Stimulated activated CD4-positive, alpha-beta T cell treated with anti-CD3 and anti-CD28 coated beads, Interleukin-15, amount 100 ng/mL, for 48 hours (primary cell): ENCODE results near the gene TGFBR1.

Experiments
- DNase-seq, 2 donors: peaks; one replicate each; pipeline ENCODE4 v3.0.0-alpha.2; 2020; ENCODE audit warnings: low read depth in 2 of 2

TGFBR1 gene

GRCh38 chr9:99107421-99107820 is 2.5 kb downstream of the TGFBR1 start:
- no peak for DNase-seq

DNA sequence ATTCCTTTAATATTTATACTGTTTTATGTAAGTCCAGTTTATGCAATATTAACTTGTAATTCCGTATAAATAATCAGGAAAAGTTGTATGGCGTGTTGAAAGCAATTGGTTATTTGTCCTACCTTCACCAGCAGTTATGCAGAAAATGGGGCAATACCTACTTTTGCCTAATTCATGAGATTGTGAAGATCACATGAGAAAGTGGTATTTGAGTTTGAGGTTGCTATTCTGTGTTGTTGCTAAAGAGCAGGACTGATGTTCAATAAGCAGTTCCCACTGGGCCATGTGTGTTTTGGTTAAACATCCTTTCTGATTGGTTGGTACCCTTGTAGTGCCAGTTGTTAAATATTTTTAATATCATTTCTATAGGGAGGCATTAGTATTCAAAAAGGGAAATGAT is 3.2 kb downstream of the TGFBR1 start:
- no peak for DNase-seq

GRCh38 chr9:99109522-99109921 is 4.6 kb downstream of the TGFBR1 start:
- DNase-seq: no peak

- no peak for DNase-seq
Measured at GRCh38 chr9:99112750-99113413, 8.0 kb downstream of the TGFBR1 start.

DNA sequence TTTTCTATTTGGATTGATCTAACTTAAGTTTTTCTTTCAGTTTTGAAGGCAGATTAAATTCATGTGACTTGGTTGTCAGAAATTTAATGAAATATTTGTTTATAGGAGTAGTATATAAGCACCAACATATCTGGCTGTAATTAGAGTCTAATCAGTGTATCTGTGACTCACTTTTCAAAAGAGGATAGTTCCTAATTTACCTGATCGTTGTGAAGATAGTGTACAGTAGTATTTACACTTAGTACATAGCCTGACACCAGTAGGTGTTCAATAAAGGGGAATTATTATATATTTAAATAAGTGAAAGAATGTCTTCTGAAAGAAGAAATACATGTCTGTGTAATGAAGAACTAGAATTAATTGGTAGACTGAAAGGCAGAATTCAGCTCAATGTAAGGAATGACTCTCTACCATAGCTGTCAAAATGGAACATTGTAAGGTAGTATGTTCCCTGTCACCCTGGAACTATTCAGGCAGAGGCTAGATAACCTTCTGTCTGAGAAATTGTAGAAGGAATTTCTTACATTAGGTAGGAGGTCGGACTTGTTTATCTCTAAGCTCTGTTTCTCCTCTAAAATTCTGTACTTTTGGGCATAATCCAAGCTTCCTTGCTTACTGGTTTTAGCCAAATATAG is 8.6 kb downstream of the TGFBR1 start:
- no peak for DNase-seq

GRCh38 chr9:99114049-99114440 is 9.1 kb downstream of the TGFBR1 start:
- no peak for DNase-seq

DNA sequence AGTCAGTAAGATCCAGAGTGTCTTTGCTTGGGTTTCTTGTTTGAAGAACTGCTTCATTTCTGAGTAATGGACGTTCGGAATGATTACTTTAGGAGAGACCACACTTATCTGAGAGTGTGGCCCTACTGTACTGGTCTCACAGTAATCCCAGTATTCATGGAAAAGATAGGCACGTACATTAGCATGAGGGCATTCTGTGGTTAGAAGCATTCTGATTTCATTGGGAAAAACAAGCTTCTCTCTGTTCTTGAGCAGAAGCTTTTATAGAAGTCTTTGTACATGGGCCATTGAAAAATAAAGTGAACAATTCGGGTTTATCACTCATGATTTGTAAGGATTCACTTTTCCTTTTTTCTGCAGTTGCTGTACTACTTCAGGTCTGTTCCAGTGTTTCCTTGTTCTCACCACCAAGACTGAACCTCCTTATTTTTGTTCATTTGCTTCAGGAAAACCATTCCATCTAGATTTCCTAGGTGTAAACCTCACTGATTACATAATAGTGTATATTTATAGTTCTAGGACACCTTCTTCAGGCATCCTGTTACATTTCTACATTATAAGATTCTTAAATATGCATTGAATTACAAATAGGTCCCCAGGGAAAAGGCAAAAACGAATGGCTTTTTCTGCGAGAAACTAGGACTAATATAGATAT is 10.1 kb downstream of the TGFBR1 start:
- no peak for DNase-seq

DNA sequence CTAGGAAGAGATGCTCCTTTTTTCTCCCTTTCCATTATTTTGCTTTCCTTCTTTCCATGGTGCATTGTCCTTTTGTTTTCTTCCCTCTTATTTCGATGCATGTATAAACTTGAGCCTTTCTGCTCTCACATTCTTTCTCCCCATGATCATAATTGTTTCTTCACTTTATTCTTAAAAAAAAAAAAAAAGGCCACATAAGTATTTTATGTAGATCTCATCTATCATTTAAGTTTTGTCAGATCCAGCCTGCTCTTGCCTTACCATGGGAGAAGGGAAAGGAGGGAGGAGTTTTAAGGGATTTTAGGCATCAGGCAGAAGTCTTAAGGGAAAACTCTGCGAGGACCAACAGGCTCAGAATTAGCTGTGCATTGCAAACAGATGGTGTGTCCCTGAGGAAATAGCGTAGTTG is 11.1 kb downstream of the TGFBR1 start:
- DNase-seq: no peak

GRCh38 chr9:99118782-99119466 is 14.0 kb downstream of the TGFBR1 start:
- DNase-seq: peak; percentile 26 to 42

DNA sequence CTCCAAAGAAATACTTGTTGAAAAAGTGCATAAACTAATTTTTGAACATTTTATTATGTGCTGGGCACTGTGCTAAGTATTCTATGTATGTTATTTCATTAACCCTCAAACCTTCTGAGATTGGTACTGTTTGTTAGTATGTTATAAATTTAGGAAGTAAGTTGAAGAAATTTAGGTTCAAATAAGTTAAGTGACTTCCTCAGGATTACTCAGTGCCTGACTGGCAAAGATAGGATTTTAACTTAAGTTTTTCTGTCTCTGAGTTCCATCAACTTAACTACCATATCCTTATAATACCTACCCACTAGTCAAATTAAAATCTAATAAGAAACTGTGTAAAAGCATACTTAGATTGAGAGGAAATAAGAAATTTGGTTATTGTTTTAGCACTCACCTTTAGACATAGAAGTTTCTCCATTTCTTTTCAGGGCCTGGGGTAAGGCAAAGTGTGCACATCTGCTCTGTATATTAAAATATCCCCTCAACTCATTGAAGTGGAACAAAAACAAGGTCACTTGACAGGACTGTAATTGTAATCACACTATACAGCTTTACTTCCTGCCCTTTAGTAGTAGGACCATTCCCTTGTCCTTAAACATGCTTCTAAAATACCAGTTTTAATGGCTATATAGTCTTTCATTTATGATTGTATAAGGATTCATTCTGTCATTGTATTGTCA is 15.2 kb downstream of the TGFBR1 start:
- DNase-seq: no peak

- no peak for DNase-seq
Measured at GRCh38 chr9:99121604-99122003, 16.7 kb downstream of the TGFBR1 start.

DNA sequence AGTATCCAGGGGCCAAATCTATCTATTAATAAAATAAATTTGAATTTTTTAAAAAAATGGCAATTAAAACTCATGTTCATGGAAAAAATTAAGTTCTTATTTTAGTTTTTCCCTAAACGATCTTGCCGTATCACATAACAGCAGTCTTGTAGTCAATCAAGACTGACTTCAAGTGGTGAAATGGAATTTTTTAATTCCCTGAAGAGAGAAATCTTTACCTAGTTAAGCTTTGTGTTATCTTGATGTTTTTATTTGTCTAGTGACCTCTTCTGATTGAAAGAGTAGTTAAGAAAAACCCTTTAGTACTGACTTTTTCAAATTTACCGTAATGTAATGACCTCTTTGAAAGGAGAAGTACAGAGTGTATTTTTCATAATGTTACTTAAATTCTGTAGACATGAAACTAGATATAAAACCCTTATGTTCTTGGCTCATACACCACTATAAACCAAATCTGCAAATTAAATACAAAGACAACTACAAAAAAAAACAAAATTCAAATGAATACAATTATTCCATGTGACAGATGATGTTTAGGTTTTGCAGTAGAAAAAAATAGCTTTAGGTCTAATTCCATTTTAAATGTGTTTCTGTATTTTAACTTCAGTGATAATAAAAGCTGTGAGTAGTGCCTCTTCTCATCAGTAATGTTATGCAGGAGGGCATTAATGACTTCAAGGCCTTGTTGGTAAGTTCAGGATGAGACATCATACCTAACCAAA is 19.8 kb downstream of the TGFBR1 start:
- no peak for DNase-seq

DNA sequence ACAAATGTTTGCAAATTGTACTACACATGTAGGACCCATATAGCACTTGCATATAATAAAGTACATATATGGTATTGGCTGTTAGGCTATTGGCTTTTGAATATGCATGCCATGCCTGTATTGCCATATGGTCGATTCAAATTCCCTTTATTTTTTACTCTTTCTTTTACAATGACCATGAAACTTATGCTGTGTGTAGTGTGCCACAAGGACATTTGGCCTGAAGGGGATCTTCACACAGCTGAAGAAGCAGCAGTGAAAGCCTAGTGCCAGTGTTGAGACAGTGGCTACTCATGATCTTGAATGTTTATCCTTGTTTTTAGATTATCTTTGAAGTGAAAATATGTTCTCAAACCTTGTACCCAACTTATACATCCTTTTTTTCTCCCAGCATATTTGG is 20.5 kb downstream of the TGFBR1 start:
- DNase-seq: no peak

- no peak for DNase-seq
Measured at GRCh38 chr9:99126312-99126711, 21.4 kb downstream of the TGFBR1 start.

GRCh38 chr9:99127356-99128132 is 22.6 kb downstream of the TGFBR1 start:
- no peak for DNase-seq

GRCh38 chr9:99128133-99128406 is 23.2 kb downstream of the TGFBR1 start:
- no peak for DNase-seq

DNA sequence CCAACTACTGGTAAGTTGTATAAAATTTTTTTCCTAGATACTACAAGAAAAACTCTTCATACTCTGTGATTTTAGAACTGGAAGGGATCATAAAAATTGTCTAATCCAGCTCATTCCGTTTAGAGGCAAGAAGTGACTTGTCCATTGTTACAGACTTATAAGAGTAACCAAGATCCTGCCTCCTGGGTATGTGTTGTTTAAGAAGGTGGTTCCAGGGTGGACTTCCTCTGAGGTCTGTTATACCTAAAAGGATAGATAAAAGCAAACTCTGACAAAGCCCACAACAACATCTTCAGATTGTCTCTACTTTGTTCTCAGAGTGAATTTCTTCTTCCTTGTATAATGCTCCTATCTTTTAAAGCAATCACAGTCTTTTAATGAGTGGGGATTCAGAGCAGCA is 24.2 kb downstream of the TGFBR1 start:
- no peak for DNase-seq

DNA sequence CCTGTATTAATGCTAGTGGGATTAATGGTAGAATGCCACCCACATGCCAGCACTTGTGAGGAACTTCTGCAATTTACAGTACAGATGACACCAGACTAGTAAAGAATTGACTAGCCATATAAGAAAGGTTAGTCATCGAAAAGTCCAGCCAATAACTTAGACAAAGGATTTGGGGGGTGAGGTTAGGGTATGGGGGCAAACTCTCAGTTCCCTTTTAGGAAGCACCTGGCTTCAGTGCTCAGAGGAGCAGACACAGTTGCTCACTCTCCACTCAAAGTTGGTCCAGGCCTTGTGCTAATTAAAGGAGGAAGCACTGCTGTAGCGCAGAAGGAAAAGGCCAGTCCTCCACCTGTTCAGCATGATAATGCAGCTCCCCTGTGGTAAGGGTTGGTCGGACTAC is 25.2 kb downstream of the TGFBR1 start:
- DNase-seq: no peak

- DNase-seq: no peak
Measured at GRCh38 chr9:99133145-99133544, 28.2 kb downstream of the TGFBR1 start.

- DNase-seq: no peak
Measured at GRCh38 chr9:99134893-99135341, 30.0 kb downstream of the TGFBR1 start.

DNA sequence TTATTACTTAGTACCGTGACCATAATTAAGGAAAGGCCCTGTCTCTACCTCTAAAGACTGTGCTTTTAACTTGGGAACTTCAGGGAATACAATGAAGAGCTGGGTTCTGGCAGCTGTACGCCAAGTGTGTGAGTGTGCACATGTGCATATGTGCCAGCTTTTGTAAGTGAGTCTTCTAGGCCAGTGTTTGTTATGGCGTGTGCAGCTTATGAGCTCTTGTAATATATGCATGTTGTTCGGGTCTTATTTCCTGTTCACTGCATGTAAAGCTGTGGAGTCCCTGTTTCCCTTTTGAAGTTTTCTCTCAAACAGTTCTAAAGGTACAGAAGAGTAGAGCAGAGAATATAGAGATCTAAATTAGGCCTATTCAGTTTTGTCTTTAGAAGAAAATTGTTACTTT is 30.5 kb downstream of the TGFBR1 start:
- DNase-seq: no peak
